Activated naive CD8-positive, alpha-beta T cell (primary cell): ENCODE results near the gene CSK.

Source experiments
- H3K27ac Mint-ChIP-seq: one replicate; pipeline ENCODE4 v1.8.0; 2021; ENCODE audit warnings: mixed read lengths
- H3K27me3 Mint-ChIP-seq: one replicate; pipeline ENCODE4 v1.8.0; 2021; ENCODE audit warnings: mixed read lengths
- H3K36me3 Mint-ChIP-seq: one replicate; pipeline ENCODE4 v1.8.0; 2021; ENCODE audit warnings: mixed read lengths
- H3K4me1 Mint-ChIP-seq: one replicate; pipeline ENCODE4 v1.8.0; 2021; ENCODE audit warnings: low read depth, mixed read lengths
- H3K4me3 Mint-ChIP-seq: one replicate; pipeline ENCODE4 v1.8.0; 2021; ENCODE audit warnings: mild to moderate bottlenecking, mixed read lengths
- H3K9me3 Mint-ChIP-seq: one replicate; pipeline ENCODE4 v1.8.0; 2021; ENCODE audit warnings: low read depth, mixed read lengths

Gene CSK

DNA sequence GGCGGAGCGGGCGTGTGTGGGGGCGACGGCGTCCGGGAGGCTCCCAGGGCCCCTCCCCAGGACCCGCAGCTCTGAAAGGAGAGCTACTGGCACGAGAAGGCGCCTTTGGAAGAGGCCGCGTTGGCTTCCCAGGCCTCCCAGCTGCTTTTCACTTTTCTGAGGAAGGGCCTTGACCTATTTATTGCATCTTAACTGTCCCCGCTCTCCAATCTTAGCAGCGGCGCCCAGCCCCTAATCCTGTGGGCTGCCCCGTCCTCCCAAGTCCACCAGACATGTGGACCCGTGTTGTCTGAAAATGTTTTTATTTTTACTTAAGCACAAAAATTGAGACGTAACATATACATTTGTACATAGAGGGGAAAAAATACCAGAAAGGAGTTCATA lies 61.6 kb downstream of the CSK start:
- Mint-ChIP-seq H3K4me3 (peak overlapping the region; percentile 90), H3K9me3 (no peaks in the 10 kb centered on the region), H3K36me3 (peaks cover 2% of the 10 kb centered on the region), H3K27ac (peak overlapping the region; percentile 96), H3K27me3 (no peaks in the 10 kb centered on the region), H3K4me1 (peaks cover 41% of the 10 kb centered on the region)

DNA sequence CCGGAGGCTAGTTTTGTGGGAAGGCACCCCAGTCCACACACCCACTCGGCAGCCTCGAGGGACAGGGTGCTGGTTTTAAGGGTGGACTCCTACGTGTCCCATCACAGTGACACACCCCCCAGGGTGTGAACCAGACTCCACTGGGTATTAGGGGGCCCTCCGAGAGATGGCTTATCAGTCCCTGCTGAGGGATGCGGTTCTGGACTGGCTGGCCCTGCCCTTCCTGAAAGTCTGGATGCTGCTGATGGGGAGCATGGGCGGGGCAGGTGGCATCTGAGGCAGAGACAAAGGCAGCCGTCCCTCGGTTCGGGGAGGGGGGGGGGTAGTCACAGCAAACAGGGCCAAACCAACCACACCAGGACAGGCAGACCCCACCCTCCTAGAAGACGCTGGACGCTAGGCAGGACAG lies 62.0 kb downstream of the CSK start:
- Mint-ChIP-seq H3K27me3 (no peaks in the 10 kb centered on the region), H3K4me3 (peak overlapping the region; percentile 90), H3K4me1 (peaks cover 41% of the 10 kb centered on the region), H3K27ac (peak overlapping the region; percentile 96), H3K36me3 (peaks cover 2% of the 10 kb centered on the region), H3K9me3 (no peaks in the 10 kb centered on the region)

DNA sequence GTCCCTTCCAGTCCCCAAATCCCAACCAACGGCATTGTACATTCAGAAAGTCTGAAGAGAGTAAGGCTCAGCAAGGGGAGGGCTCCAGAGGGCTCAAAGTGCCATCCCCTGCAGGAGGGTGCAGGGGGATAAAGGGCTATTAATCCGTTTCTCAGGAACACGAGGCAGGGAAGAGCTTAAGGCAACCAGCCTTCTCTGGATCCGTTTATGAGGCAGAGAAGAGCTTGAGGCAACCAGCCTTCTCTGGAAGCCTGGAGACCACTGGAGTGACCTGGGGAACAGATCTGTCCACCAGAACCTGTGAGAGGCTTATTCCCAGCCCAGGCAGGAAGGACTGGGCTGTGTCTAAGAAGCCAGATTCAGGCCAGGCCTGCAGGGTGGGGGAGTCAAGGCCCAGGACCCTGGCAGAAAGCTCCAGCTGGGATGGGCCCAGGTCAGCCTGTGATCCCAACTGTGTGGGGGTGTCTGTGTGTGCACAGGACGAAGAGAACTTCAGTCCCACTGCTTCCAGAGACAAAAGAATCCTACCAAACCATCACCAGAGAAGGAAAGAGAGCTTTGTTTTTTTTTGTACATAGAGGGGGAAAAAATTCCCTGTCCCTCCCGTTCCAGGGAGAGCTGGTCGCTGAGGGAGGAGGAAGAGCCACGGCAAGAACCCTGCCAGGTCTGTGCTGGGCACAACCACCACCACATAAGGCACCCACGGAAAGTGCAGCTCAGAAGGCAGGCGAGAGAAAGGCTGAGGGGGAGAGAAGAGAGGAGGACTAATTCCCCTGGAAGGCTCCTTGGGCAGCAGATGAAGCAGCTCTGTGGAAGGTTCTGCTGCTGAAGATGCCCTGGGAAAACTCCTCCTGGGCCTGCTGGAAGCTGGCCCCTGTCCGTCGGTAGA lies 62.7 kb downstream of the CSK start:
- no peaks in the 10 kb centered on the region for H3K27me3 Mint-ChIP-seq
- H3K36me3 Mint-ChIP-seq: peaks cover 2% of the 10 kb centered on the region
- peaks cover 41% of the 10 kb centered on the region for H3K4me1 Mint-ChIP-seq
- peak overlapping the region; percentile 51 for H3K4me3 Mint-ChIP-seq
- H3K27ac Mint-ChIP-seq: peak overlapping the region; percentile 92
- H3K9me3 Mint-ChIP-seq: no peaks in the 10 kb centered on the region

DNA sequence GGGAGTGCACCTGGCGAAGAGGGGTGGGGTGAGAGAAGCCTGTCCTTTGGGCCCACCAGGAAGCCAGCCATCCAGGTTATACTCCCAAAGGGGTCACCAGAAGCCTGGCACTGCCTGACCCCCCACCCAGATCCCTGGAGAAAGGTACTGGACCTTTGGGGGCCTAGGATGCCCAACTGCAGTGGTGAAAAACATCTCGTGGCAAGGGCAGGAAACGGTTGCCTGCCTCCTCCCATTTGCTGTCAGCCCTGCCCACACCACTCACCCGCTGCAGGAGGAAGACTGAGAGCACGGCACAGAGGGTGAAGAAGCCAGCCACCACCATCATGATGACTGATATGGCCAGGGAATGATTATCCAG lies 63.3 kb downstream of the CSK start:
- Mint-ChIP-seq H3K4me3 (peak overlapping the region; percentile 51), H3K9me3 (no peaks in the 10 kb centered on the region), H3K27me3 (no peaks in the 10 kb centered on the region), H3K27ac (peak overlapping the region; percentile 92), H3K36me3 (peaks cover 2% of the 10 kb centered on the region), H3K4me1 (peaks cover 41% of the 10 kb centered on the region)

DNA sequence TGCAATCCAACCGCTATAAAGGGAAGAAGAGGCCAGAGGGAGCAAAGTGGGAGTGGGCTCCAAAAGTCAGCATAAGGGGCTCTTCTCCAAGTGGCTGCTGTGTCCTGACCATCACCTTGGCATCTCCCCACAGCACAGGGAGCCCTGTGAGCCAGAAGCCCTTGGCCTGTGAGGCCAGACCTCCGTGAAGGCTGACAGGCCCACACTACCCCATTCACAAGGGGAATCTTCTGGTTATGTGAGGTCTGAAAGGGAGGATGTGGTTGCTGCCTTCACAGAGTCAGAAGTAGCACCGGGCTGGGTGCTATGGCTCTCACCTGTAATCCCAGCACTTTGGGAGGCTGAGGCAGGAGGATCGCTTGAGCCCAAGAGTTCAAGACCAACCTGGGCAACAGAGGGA lies 63.7 kb downstream of the CSK start:
- Mint-ChIP-seq H3K9me3 (no peaks in the 10 kb centered on the region), H3K36me3 (peaks cover 2% of the 10 kb centered on the region), H3K27ac (peak overlapping the region; percentile 92), H3K4me3 (peak overlapping the region; percentile 51), H3K27me3 (no peaks in the 10 kb centered on the region), H3K4me1 (peaks cover 41% of the 10 kb centered on the region)

DNA sequence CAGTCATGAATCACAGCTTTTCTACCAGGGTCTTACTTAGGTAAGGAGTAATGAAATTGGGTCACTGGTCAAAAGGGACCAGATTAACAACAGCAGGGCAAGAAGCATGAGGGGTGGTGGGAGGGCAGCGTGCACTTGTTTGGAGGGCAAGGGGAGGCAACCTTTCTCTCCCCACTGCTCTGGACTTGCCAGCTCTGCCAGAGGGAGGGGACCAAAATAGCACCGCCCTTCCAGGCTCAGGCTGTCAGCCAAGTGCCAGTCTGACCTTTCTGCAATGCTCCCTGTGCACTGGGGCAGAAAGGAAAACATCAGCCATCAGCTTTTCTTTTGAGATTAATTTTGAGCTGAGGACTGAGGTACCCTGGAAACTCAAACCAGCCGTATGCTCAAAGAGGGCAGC lies 65.6 kb downstream of the CSK start:
- Mint-ChIP-seq H3K36me3 (peaks cover 2% of the 10 kb centered on the region), H3K9me3 (no peaks in the 10 kb centered on the region), H3K4me1 (peaks cover 25% of the 10 kb centered on the region), H3K4me3 (no peak overlapping the region), H3K27me3 (no peaks in the 10 kb centered on the region), H3K27ac (no peak overlapping the region)

DNA sequence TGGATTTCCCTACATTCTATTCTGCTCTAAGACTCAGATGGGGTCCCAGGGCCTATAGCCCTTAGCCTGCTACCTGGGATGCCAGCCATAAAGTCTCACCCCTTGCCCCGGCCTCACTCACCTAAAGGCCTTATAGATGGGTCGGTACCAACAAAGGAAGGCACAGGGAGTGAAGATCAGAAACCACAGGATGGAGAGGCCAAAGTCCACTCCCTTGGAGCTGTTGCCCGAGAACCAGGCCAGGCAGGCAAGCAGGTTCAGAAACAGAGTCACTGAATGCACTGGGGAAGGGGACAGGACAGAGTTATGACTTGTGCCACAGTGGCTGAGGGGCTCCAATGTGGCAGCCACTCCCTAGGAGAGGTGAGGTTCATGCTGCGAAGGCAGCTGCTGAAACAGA lies 68.5 kb downstream of the CSK start:
- H3K4me3 Mint-ChIP-seq: no peak overlapping the region
- peaks cover 2% of the 10 kb centered on the region for H3K36me3 Mint-ChIP-seq
- no peak overlapping the region for H3K27ac Mint-ChIP-seq
- H3K9me3 Mint-ChIP-seq: no peaks in the 10 kb centered on the region
- H3K4me1 Mint-ChIP-seq: peaks cover 8% of the 10 kb centered on the region
- H3K27me3 Mint-ChIP-seq: no peaks in the 10 kb centered on the region

DNA sequence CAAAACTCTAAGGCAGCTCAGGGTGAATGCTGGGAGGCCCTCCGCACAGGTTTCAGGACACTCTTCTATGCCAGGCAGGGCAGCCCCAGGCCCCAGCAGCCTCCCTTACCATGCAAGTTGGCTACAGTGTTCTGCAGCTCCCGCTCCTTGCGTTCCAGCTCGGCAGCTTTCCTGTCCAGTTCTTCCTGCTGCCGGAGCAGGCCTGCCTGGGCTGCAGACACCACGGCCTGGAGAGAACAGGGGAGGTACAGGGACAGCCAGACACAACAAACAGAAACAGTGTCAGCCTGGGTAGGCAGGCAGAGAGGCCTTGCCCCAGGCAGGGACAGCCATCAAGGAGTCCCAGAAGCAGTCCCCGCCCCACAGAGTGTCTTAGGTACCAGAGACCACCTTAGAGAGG lies 70.1 kb downstream of the CSK start:
- Mint-ChIP-seq H3K27ac (no peak overlapping the region), H3K9me3 (no peaks in the 10 kb centered on the region), H3K27me3 (no peaks in the 10 kb centered on the region), H3K36me3 (no peaks in the 10 kb centered on the region), H3K4me1 (peaks cover 6% of the 10 kb centered on the region), H3K4me3 (no peak overlapping the region)
